HepG2 (cell line): Measurements from ENCODE around the gene ZIM2. TPM values are rescaled to one million over a fixed set of nuclear protein-coding genes. Genes with fewer than 3 reads are reported as not detected.

Experiments
- AGO1 ChIP-seq: fragments of 200-400 bp; formaldehyde crosslinking; IDR thresholded peaks from 2 replicates; pipeline ENCODE4 v1.6.1; 2017; ENCODE audit warnings: mild to moderate bottlenecking, low read depth, low read length, moderate library complexity; ENCODE audit not compliant: poor library complexity, severe bottlenecking
- FOXA1 ChIP-seq, 2 experiments: fragments of 450-650 bp in 1 of 2; sonication (generic) in 1 of 2; formaldehyde crosslinking in 1 of 2; IDR thresholded peaks; 2 replicates each; pipeline versions ENCODE4 v1.4.0 to v1.6.1; 2016 to 2020; ENCODE audit warnings: missing genetic modification reagents in 1 of 2
- FOXP1 ChIP-seq, 2 experiments: fragments of 450-650 bp in 1 of 2; IDR thresholded peaks; 2 replicates each; pipeline ENCODE4 v1.6.1; 2017 to 2018; ENCODE audit warnings: antibody characterized with exemption in 1 of 2
- KMT2B ChIP-seq: IDR thresholded peaks from 2 replicates; pipeline ENCODE4 v1.6.1; 2016; ENCODE audit warnings: missing genetic modification reagents, missing compliant biosample characterization
- MXD4 ChIP-seq: IDR thresholded peaks from 2 replicates; pipeline ENCODE4 v1.6.1; 2016; ENCODE audit warnings: mild to moderate bottlenecking, missing biosample characterization, missing genetic modification reagents
- ZNF160 ChIP-seq: sonication (generic); formaldehyde crosslinking; IDR thresholded peaks from 2 replicates; pipeline ENCODE4 v1.8.0; 2022; ENCODE audit warnings: mild to moderate bottlenecking, inconsistent platforms, missing genetic modification reagents
- polyA plus RNA-seq, 8 experiments: library from polyadenylated mRNA; depleted of rRNA in 3 of 8; stranded (reverse) in 7 of 8; unstranded in 1 of 8; fragments of >200 nt; fragmentation: Illumina TruSeq in 4 of 8; extraction: Trizol in 4 of 8; gene quantifications; 2 replicates each; pipeline versions ENCODE4 v1.2.1 to v1.2.3, GENCODE V29; 2011 to 2016; ENCODE audit warnings: low read depth in 4 of 8, missing spikeins in 1 of 8, mixed read lengths in 1 of 8; ENCODE audit not compliant: insufficient read depth in 1 of 8
- total RNA-seq, 5 experiments: library from RNA; depleted of rRNA; stranded (reverse); fragments of >200 nt; fragmentation: Illumina TruSeq; extraction: Trizol; gene quantifications; 2 replicates each; pipeline ENCODE4 v1.2.3, GENCODE V29; 2016; ENCODE audit warnings: low read depth in 1 of 5
- TF ChIP-seq, protein P1 (sequence below): IDR thresholded peaks from 2 replicates; pipeline ENCODE4 v1.6.1; 2018; ENCODE audit warnings: missing genetic modification reagents
- TF ChIP-seq, protein P2 (sequence below): sonication (generic); formaldehyde crosslinking; IDR thresholded peaks from 2 replicates; pipeline ENCODE4 v1.5.0; 2020; ENCODE audit warnings: mild to moderate bottlenecking, missing genetic modification reagents, borderline replicate concordance
- TF ChIP-seq, protein P3 (sequence below): sonication (generic); formaldehyde crosslinking; IDR thresholded peaks from 2 replicates; pipeline ENCODE4 v1.8.1; 2023; ENCODE audit warnings: missing genetic modification reagents, inconsistent platforms, borderline replicate concordance

ZIM2 gene
- total and polyA plus RNA-seq, 2 of the 13 experiments (the other 11 are each of a cell fraction or from before 2014, with no cell fraction given), result 7.2 to 10.3 TPM

DNA sequence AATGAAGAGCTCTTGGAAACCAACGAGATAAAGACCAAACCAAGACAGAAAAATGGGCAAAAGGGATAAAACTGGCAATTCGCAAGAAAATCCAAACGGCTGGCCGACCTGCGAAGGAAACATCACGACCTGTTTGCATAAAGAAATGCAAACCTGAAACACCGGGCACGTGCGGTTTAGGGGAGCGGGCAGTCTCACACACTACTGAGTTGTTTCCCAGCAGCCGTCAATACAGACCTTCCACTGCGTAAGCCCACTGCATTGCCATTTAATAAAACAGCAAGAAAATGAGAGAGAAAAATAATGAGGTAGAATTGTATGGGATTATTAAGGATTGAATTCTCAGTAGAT, 642 bp upstream of the ZIM2 start (continued):
- TF ChIP-seq, protein P1, sequence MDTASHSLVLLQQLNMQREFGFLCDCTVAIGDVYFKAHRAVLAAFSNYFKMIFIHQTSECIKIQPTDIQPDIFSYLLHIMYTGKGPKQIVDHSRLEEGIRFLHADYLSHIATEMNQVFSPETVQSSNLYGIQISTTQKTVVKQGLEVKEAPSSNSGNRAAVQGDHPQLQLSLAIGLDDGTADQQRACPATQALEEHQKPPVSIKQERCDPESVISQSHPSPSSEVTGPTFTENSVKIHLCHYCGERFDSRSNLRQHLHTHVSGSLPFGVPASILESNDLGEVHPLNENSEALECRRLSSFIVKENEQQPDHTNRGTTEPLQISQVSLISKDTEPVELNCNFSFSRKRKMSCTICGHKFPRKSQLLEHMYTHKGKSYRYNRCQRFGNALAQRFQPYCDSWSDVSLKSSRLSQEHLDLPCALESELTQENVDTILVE (CRISPR knock-in tag), result no peak
- no peak for TF ChIP-seq AGO1
- no peak for TF ChIP-seq FOXA1 (IDR thresholded peaks at IDR 0.05)
- peak; percentile 13; the same call in 1 of the 2 replicates for TF ChIP-seq FOXA1 (CRISPR knock-in tag; IDR thresholded peaks at IDR 0.05)
- TF ChIP-seq MXD4 (CRISPR knock-in tag), result 0 out of 2 replicates have a peak, but pooled peaks have one; percentile 19
- TF ChIP-seq FOXP1 (IDR thresholded peaks at IDR 0.05), result no peak
- no peak for TF ChIP-seq FOXP1 (CRISPR knock-in tag; IDR thresholded peaks at IDR 0.05)
- TF ChIP-seq, protein P2, sequence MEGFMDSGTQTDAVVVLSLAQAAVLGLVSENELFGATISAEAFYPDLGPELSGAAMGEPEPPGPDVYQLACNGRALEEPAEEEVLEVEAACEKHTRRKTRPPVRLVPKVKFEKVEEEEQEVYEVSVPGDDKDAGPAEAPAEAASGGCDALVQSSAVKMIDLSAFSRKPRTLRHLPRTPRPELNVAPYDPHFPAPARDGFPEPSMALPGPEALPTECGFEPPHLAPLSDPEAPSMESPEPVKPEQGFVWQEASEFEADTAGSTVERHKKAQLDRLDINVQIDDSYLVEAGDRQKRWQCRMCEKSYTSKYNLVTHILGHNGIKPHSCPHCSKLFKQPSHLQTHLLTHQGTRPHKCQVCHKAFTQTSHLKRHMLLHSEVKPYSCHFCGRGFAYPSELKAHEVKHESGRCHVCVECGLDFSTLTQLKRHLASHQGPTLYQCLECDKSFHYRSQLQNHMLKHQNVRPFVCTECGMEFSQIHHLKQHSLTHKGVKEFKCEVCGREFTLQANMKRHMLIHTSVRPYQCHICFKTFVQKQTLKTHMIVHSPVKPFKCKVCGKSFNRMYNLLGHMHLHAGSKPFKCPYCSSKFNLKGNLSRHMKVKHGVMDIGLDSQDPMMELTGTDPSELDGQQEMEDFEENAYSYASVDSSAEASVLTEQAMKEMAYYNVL (CRISPR knock-in tag), result no peak
- no peak for TF ChIP-seq ZNF160 (CRISPR knock-in tag)
- TF ChIP-seq, protein P3, sequence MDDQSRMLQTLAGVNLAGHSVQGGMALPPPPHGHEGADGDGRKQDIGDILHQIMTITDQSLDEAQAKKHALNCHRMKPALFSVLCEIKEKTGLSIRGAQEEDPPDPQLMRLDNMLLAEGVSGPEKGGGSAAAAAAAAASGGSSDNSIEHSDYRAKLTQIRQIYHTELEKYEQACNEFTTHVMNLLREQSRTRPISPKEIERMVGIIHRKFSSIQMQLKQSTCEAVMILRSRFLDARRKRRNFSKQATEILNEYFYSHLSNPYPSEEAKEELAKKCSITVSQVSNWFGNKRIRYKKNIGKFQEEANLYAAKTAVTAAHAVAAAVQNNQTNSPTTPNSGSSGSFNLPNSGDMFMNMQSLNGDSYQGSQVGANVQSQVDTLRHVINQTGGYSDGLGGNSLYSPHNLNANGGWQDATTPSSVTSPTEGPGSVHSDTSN, result no peak
- TF ChIP-seq KMT2B, result 0 out of 2 replicates have a peak, but pooled peaks have one; percentile 4
